ENCODE results near the gene LRP2BP. TPM values are rescaled to one million over a fixed set of nuclear protein-coding genes. Genes with fewer than 3 reads are reported as not detected.

Gene LRP2BP
- 0.27 and 0.38 TPM in 2 replicates for total RNA-seq (2014; rRNA removed; shearing (Covaris generic))
- polyA plus RNA-seq (2014; cell fraction: nucleus; rRNA removed): 0.07 and 0.99 TPM in 2 replicates

DNA sequence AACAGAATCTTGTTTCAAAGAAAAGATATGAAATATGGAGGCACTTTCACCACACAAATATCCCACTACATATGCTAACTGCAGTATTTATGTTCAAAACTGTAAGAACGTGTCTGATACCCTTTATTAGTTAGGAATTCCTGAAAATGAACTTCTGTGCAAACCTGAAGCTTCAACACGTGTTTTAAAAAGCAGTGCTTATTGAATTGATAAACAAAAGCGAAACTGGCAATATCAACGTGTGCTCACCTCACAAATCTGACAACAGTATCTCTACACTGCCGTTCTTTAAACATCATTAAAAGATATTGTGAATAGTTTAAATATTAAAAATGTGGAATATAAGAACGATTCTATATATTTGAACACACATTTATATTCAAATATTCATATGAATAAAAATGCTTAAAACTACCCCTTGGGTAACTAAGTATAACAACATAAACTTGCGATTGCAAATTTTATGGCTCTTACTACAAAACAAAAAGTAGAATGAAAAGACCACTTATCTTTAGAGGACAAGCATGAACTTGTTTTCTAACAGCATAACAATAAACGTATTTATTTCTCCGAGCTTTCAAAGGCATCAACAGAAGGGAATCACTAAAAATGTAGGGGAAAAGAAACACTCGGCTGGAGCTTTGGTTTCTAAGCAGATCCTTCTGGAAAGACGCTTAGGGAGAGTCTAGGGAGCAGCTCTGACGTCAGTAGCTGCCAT, at the start of gene LRP2BP:
TSS of gene LRP2BP (minus strand) at position 687 of the 718 bp plus-strand sequence. CDS start 17,738 bp downstream, outside the sequence.
- no peak for DNase-seq (ENCODE audit: extremely low read depth, low read depth)

DNA sequence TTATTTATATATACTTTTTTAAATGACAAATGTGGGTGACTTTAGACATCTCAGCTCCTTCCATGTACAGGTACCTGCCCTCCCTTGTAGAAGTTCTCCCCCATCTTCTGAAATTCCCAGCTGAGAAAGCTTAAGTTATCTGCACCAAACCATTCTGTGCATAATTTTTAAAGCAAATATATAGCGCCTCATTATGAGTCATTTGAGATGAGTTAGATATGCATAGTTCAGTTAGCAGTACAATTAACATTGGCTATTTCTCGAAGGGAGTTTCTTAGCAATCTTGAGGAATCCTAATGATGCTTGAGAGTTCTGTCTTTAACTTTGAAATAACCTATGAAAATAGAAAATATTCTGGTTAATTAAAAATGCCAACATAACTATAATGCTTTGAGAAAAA, 49.5 kb upstream of the LRP2BP start:
- DNase-seq (ENCODE audit: extremely low read depth, low read depth): no peak

DNA sequence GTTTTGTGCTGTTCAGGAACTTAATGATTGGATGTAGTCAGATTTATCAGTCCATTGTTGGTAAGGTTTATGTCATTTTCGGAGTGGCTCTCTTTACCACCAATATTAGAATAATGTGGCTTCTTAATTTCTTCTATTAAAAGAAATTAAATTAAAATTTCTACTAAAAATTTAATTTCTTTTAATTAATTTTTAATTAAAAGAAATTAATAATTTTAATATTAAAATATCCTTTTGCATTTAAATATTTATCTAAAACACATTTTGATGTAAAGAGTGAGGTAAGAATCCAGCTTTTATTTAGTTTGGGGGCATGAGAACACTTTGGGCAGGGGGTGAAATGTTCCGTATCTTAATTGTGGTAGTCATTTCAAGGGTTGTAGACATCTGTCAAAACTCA, 45.8 kb upstream of the LRP2BP start:
- DNase-seq (ENCODE audit: extremely low read depth, low read depth): no peak

DNA sequence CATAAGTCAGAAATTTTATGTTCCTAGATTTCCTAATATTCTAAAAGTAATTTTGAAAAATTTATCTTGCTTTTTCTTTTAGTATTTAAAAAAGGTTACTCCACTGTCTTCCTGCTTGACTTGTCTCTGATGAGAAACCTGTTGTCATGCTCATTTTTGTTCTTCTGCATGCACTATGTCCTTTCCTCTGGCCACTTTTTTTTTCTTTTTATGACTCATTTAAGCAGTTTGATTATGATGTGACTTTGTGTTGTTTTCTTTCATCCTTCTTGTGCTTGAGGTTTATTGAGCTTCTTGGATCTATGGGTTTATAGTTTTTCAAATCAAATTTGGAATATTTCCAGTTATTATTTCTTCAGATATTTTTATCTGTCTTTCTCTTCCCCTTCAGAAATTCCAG, 42.1 kb upstream of the LRP2BP start:
- DNase-seq (ENCODE audit: extremely low read depth, low read depth): no peak

DNA sequence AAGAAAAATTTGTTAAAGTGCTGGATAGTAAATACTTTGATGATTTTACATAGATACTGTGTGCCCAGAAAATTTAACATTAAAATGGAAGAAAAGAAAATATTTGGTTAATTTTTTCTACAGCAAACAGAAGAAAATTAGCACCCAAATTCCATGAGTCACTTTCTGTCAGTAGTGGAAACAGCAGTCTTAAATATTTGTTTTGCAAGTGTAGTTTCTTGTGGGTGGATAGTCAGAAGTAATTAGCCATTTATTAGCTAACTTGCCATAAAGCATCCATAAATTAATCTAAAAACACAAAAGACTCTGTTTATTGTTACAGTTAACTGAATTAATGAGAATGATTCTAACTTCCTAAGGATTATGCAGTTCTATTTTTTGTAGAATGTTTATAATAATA, 39.7 kb upstream of the LRP2BP start:
- no peak for DNase-seq (ENCODE audit: extremely low read depth, low read depth)

DNA sequence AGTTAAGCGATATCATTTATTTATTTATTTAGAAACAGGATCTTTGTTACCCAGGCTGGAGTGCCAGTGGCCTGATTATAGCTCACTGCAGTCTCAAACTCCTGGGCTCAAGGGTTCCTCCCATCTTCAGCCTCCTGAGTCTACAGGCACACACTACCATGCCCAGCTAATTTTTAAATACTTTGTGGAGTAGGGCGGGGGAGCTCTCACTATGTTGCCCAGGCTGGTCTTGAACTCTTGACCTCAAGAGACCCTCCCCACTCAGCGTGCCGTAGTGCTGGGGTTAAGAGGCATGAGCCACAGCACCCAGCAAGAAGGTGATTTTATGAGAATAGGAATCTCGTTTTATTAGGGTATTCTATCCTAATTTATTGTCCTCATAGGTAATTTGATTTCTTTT, 33.9 kb upstream of the LRP2BP start:
- no peak for DNase-seq (ENCODE audit: extremely low read depth, low read depth)

DNA sequence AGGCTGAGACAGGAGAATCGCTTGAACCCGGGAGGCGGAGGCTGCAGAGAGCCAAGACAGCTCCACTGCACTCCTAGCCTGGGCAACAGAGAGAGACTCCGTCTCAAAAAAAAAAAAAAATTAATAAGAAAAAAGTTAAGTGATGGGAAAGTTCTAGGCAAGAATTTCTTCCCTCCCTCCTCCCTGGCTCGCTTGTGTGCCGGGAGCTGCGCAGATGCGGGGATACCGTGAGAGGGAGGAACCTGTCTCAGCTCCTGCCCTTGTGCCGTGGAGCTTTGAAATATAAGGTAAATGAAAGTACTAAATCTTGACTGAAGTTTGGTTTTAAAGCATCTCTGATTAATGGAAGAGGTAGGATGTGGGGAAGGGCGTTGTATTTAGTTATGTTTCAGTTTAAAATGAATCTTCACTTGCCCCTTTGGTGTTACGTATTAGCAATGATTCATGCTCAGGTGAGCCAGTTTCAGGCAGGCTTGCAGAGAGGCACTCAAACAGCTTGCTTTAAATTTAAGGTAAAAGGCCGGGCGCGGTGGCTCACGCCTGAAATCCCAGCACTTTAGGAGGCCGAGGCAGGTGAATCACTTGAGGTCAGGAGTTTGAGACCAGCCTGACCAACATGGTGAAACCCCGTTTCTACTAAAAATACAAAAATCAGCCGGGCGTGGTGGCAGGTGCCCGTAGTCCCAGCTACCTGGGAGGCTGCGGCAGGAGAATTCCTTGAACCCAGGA, 31.4 kb upstream of the LRP2BP start:
- no peak for DNase-seq (ENCODE audit: extremely low read depth, low read depth)

DNA sequence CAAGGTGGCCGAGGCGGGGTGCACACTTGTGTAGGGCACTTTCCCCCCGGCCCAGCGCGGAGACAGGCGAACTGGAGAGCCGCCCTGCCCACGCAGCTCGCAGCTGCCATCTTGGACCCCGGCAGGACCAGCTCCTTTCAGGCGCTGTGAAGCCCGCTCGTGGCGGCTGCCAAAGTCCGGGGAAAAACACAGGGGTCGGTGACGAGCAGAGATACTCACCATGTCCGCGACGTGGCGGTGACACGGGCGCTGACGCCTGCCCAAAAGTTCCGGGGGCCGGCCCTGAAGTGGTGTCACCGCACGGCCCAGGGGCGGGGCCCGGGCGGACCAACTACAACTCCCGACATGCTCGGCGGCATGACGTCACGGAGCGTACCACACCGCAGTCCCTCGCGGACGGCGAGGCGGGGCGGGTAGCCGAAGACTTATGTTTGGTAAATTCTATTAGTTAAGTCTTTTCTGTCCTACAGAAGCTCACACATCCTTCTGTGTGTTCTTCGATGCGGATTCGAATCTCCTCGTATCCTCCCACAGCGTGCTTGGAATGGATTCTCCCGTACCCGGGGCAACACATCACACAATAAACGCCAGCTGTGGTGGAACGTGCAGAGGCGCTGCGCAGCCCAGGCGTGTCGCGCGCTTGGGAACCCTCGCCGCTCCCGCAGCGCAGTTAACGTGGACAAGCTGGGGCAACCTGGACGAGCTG, 30.1 kb upstream of the LRP2BP start, which contains the start of gene UFSP2:
TSS of gene UFSP2 (minus strand) at position 318 of the 706 bp plus-strand sequence. CDS start at position 222, 96 bp downstream.
- DNase-seq (ENCODE audit: extremely low read depth, low read depth): peak; percentile 74

DNA sequence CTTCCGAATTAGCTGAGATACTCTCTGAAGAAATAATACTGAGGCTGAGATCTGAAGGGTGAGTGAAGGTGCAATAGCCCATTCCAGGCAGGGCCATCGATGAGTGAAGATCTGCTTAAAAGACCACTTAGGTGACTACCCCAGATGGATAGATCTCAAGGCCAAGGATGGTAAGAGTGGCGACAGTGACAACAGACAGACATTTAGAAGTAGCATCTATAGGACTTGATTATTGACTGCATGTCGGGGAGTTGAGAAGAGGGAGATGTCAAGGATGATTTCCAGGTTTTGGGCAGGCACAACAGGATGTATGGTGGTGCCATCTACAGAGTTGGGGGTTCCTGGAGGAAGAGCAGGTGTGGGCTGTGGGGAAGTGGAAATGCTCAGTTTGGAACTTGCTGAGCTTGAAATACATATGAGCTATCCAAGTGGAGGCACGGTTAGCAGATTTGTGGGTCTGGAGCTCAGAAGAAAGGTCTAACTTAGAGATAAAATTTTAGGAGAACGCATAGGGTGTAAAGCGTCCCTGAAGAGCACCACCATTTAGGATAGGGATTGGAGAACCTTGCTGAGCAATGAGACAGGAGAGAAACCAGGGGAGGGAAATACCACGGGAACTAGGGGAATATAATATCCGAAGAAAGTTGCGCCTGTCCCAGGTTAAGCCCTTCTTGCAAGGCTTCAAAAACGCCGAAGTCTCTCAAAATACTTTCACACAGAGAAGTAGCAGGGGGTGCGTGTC, 29.4 kb upstream of the LRP2BP start:
- peak; percentile 4 for DNase-seq (ENCODE audit: extremely low read depth, low read depth)

DNA sequence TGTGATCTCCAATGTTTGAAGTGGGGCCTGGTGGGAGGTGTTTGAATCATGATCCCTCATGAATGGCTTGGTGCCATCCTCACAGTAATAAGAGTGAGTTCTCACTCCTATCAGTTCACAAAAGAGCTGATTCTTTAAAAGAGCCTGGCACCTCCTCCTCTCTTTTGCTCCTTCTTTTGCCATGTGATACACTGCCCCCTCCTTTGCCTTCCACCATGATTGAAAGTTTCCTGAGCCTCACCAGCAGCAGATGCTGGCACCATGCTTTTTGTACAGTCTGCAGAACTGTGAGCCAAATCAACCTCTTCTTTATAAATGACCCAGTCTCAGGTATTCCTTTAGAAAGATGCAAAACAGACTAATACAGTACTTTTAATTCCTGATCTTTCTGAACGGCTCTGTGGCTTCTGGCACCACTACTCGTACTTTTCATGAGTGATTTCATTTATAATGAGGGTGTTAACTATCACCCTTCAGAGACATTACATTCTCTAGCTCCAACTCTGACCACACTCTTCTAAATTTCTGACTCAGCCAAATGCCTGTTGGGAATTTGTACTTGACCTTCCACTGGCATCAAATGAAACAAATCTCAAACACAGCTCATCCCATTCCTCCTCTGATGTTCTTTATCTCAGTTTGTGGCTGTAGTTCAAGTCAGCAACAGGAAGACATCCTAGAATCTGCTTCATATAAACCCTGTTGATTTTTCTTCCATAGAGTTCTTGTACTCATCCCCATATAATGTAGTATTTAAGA, 25.8 kb upstream of the LRP2BP start:
- no peak for DNase-seq (ENCODE audit: extremely low read depth, low read depth)

DNA sequence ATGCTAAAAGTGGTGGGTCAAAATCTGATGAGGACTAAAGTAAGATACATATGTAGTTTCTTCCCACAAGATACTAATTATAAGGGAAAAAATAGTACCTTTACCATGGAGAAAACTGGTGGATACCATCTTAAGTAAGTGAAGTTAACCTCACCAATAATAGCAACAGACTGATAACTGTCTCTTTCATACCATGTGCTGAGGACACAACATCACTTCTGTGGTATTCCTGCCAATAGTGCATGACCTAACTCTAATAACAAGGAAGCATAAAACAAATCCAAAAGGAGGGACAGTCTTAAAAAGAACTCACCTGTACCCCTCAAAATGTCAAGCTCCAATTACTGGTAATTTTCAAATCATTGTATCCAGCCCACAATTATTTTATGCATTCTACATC, 21.2 kb upstream of the LRP2BP start:
- no peak for DNase-seq (ENCODE audit: extremely low read depth, low read depth)

DNA sequence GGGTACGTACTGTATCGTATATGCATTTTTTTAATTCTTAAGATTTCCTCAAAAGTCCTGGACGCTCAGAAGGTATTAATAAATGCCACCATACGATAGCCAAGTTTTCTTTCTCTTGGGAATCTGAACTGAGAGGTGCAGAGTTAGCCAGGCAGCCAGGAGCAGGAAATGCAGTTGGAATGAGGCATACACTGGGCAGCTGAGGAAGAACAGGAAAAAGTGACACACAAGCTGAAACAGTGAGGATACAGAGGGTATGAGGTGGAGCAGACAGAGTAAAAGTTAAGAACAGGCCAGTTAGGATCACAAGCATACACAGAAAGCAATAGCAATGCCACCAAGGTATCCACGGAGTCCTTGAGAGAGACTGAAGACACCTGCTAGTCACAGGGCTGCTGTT, 16.7 kb upstream of the LRP2BP start:
- DNase-seq (ENCODE audit: extremely low read depth, low read depth): no peak

DNA sequence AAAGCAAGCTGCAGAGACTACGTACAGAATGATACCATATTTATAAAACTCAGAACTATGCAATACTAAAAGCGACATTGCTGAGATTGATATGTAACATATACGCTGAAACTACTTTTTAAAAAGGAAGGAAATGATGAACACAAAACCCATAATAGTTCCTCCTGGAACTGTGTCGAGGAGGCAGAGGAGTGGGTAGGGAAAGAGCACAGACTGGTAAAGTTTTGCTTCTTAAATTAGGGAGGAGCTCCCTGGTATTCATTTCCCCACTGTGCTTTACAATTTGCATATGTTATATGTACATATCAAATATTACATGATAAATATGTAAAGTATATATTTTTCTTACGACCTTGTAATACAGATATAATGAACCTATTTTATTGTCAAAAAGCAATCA, 16.1 kb upstream of the LRP2BP start:
- no peak for DNase-seq (ENCODE audit: extremely low read depth, low read depth)

DNA sequence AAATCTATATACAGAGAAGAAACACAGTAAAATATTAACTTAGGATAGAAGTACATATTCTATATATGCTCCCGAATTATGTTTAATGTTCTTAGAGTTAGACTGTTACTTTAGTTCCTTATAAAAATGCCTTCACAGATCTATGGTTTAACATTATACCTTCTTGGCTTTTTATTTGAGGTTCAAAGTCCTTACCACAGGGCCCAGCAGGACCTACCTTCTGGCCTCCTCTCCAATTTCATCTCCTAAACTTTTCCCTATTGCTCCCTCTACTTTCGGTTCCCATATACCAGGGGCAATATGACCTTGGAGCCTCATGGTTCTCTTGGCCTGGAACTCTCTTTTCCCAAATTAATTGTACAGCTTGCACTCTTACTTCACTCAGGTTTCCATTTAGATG, 12.7 kb upstream of the LRP2BP start:
- no peak for DNase-seq (ENCODE audit: extremely low read depth, low read depth)

DNA sequence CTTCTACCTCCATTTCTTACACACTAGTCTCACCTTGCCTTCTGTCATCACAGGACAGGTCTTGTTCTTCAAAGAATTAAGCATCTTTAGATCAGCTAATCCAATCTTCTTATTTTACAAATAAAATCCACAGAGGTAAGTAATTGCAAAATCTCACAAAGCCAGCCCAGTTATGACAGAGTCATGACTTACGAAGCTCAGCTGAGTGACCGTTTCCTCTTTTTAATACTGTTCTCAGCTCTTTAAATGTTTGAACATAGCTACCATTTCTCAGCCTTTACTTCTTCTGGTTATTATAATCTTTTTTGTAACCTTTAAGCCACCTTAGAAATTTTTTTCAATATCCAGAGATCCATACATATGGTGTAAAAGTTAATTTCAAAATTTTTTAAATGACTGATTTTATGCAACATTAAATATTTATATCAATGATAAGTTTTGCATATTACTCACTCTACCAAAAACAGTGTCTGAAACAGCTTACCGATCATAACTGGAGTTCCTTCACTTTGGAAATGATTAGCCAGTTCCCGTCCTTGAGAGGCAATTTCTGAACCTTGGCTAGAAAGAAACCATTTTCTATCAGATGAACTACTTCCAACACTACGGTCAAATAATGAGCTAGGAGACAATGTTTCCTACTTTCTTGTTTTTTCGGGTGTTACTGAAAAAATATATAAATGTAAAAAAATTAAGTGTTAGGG, 9.7 kb upstream of the LRP2BP start:
- no peak for DNase-seq (ENCODE audit: extremely low read depth, low read depth)

DNA sequence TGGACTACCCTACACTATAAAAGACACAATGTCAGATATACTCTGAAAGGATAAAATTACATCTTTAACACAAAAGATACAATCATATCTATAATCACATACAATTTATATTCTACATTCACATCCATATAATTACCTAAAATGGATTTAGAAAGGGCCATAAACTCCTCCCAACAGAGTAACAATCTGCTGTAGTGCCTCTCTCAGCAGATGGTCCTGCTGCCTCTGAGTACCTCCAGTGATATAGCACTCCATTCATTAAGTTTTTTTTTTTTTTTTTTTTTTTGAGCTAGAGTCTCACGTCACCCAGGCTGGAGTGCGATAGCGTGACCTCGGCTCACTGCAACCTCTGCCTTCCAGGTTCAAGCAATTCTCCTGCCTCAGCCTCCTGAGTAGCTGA, 8.3 kb upstream of the LRP2BP start:
- no peak for DNase-seq (ENCODE audit: extremely low read depth, low read depth)

DNA sequence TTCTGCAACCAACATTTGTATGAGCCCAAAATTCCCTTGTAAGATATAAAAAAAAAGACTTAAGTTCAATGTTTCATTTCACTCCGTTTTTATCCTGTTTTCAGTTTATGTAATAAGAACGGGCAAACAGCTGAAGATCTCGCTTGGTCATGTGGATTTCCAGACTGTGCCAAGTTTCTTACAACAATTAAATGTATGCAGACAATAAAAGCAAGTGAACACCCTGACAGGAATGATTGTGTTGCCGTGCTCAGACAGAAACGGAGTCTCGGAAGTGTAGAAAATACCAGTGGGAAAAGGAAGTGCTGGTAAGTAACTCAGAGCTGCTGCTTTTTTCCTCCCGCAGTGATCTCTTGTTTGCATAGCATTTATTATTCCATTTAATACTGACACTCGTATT, 3.7 kb upstream of the LRP2BP start:
- DNase-seq (ENCODE audit: extremely low read depth, low read depth): no peak

DNA sequence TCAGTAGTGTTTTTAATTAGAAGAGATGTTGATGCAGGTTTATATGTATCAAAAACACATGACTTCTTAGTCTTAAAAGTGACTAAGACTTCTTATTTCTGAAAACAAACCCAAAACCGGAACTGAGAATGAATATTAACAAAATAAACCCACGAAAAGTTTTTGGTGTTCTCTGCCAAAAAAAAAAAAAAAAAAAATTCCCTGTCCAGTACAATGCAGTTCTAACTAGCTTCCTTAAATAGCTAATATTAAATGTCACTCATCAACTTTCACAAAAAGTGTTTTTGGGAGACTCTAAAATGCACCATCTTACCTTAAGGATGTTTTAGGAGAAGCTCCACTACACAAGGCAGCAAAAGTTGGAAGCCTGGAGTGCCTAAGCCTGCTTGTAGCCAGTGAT, 2.9 kb upstream of the LRP2BP start:
- no peak for DNase-seq (ENCODE audit: extremely low read depth, low read depth)

DNA sequence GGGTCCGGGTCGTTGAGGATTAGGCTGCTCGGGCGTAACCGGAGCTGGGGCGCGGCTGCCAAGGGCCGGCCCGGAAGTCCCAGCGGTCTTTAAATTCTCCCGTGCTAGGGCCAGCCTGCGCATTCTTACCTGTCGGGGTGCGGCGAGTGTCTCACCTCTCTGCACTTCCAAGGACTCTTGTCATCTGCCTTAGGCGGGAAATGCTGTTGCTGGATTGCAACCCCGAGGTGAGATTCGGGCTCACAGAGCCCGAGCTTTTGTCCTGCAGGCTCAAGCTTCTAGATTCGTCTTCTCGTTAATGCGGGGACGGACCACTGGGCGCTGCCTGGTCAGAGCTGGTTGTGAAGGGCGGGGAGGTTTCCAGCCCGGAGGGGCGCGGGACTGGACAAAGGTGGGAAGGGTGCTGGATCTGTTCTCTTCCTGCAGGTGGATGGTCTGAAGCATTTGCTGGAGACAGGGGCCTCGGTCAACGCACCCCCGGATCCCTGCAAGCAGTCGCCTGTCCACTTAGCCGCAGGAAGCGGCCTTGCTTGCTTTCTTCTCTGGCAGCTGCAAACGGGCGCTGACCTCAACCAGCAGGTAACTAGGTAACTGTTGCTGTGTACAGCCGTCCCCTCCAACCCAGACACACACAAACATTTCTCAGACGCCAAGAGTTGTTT, 1.1 kb upstream of the LRP2BP start, which contains the start of gene ANKRD37:
TSS of gene ANKRD37 (plus strand) at position 118 of the 662 bp plus-strand sequence. CDS start at position 201, 83 bp downstream.
- DNase-seq (ENCODE audit: extremely low read depth, low read depth): no peak
